GM23338 (cell line): ENCODE results near the gene PPM1H. TPM values are rescaled to one million over a fixed set of nuclear protein-coding genes. Genes with fewer than 3 reads are reported as not detected.

Experiments used
- ATAC-seq: fragments of 200-7000 bp; cut with Tn5 transposase; 3 replicates; pipeline ENCODE4 v1.9.1; 2020
- DNase-seq: peaks from one replicate; pipeline ENCODE4 v3.0.0-alpha.2; 2015; ENCODE audit warnings: low spot score
- H2AFZ ChIP-seq: fragments of 200-600 bp; sonication (generic); 2 replicates; pipeline ENCODE4 v1.8.0; 2016; ENCODE audit warnings: antibody characterized with exemption, mild to moderate bottlenecking, moderate library complexity
- H3F3A ChIP-seq: fragments of 200-600 bp; sonication (generic); replicated peaks from 2 replicates; pipeline ENCODE4 v1.8.0; 2017; ENCODE audit warnings: antibody characterized with exemption, mixed run types, low read depth
- H3K27ac ChIP-seq: fragments of 200-600 bp; sonication (generic); 2 replicates; pipeline ENCODE4 v1.6.1; 2016; ENCODE audit warnings: low read depth
- H3K27me3 ChIP-seq: fragments of 200-600 bp; sonication (generic); 2 replicates; pipeline ENCODE4 v1.8.0; 2016; ENCODE audit warnings: mild to moderate bottlenecking, mixed run types, moderate library complexity; ENCODE audit not compliant: insufficient read depth
- H3K36me3 ChIP-seq: fragments of 200-600 bp; sonication (generic); 2 replicates; pipeline ENCODE4 v1.8.0; 2016; ENCODE audit warnings: mild to moderate bottlenecking; ENCODE audit not compliant: insufficient read depth
- H3K4me1 ChIP-seq: fragments of 200-600 bp; sonication (generic); 2 replicates; pipeline ENCODE4 v1.8.0; 2016; ENCODE audit warnings: mild to moderate bottlenecking, moderate library complexity; ENCODE audit not compliant: insufficient read depth
- H3K4me2 ChIP-seq: fragments of 200-600 bp; sonication (generic); 2 replicates; pipeline ENCODE4 v1.7.1; 2017; ENCODE audit warnings: mixed run types
- H3K4me3 ChIP-seq: fragments of 200-600 bp; sonication (generic); 2 replicates; pipeline ENCODE4 v1.6.1; 2016; ENCODE audit warnings: mixed run types
- H3K79me2 ChIP-seq: fragments of 200-600 bp; sonication (generic); replicated peaks from 2 replicates; pipeline ENCODE4 v1.8.0; 2017; ENCODE audit warnings: mild to moderate bottlenecking; ENCODE audit not compliant: insufficient read depth
- H3K9me2 ChIP-seq: fragments of 200-600 bp; sonication (generic); 2 replicates; pipeline ENCODE4 v1.8.0; 2017; ENCODE audit not compliant: insufficient read depth
- H4K20me1 ChIP-seq: fragments of 200-600 bp; sonication (generic); replicated peaks from 2 replicates; pipeline ENCODE4 v1.8.0; 2017; ENCODE audit warnings: mild to moderate bottlenecking; ENCODE audit not compliant: insufficient read depth
- H3K27ac Mint-ChIP-seq: 2 replicates; pipeline ENCODE4 v1.8.0; 2020; ENCODE audit warnings: inconsistent platforms, mild to moderate bottlenecking, moderate library complexity, mixed read lengths
- H3K27me3 Mint-ChIP-seq: 3 replicates; pipeline ENCODE4 v1.8.0; 2022; ENCODE audit warnings: low read depth, mild to moderate bottlenecking, moderate library complexity, mixed read lengths, inconsistent platforms; ENCODE audit not compliant: insufficient read depth, poor library complexity
- H3K36me3 Mint-ChIP-seq: 3 replicates; pipeline ENCODE4 v1.8.0; 2021; ENCODE audit warnings: low read depth, mild to moderate bottlenecking, inconsistent platforms, moderate library complexity, mixed read lengths
- H3K4me1 Mint-ChIP-seq: 3 replicates; pipeline ENCODE4 v1.8.0; 2020; ENCODE audit warnings: mild to moderate bottlenecking, inconsistent platforms, mixed read lengths
- H3K4me3 Mint-ChIP-seq: 3 replicates; pipeline ENCODE4 v1.8.0; 2021; ENCODE audit warnings: moderate library complexity, mild to moderate bottlenecking, inconsistent platforms, mixed read lengths
- H3K9me3 Mint-ChIP-seq: 3 replicates; pipeline ENCODE4 v1.8.0; 2020; ENCODE audit warnings: moderate library complexity, mild to moderate bottlenecking, inconsistent platforms, mixed read lengths
- CTCF ChIP-seq, 2 experiments: fragments of 200-600 bp in 1 of 2; sonication (generic) in 1 of 2; conservative IDR thresholded peaks; 2 replicates each; pipeline versions ENCODE4 v1.5.1 to v1.6.1; 2016 to 2017; ENCODE audit warnings: antibody characterized with exemption in 2 of 2, low read depth in 2 of 2, mild to moderate bottlenecking in 2 of 2, moderate library complexity in 1 of 2
- JUNB ChIP-seq: IDR thresholded peaks from one replicate; pipeline ENCODE4 v1.6.1; 2016; ENCODE audit warnings: antibody characterized with exemption; ENCODE audit not compliant: unreplicated experiment
- POLR2AphosphoS5 ChIP-seq: IDR thresholded peaks from 2 replicates; pipeline ENCODE4 v1.6.1; 2016; ENCODE audit warnings: antibody characterized with exemption, low read depth
- ZNF331 ChIP-seq: fragments of 250-450 bp; sonication (Bioruptor Pico); IDR thresholded peaks from 2 replicates; pipeline ENCODE4 v1.5.0; 2020; ENCODE audit warnings: low read depth, mild to moderate bottlenecking, moderate library complexity
- ZNF462 ChIP-seq: fragments of 250-450 bp; sonication (Bioruptor Pico); IDR thresholded peaks from 2 replicates; pipeline ENCODE4 v1.5.0; 2020; ENCODE audit warnings: mild to moderate bottlenecking, moderate library complexity
- polyA plus RNA-seq: library from polyadenylated mRNA; unstranded; fragments of >200 nt; fragmentation: Nextera tagmentation; extraction: Ambion mirVana; gene quantifications from 2 replicates; pipeline ENCODE4 v1.2.1, GENCODE V29; 2016
- total RNA-seq: library from RNA; depleted of rRNA; stranded (reverse); fragments of >200 nt; shearing (Covaris generic); gene quantifications from 2 replicates; pipeline ENCODE4 v1.2.3, GENCODE V29; 2014

Gene PPM1H
- total and polyA plus RNA-seq, 2 experiments from 2014 or later: 11.4 to 41.2 TPM

GRCh38 chr12:62922539-62922938, 12.4 kb downstream of the PPM1H start:
- TF ChIP-seq ZNF331 (CRISPR knock-in tag) (no peak), CTCF (conservative IDR thresholded peaks at IDR 0.05; ENCODE audit: low read depth in 2 of 2) (no peak), JUNB (no peak), POLR2AphosphoS5 (no peak), ZNF462 (CRISPR knock-in tag) (no peak)
- Histone ChIP-seq H3K27me3 (no peaks in the 10 kb centered on the region), H3K4me1 (peaks cover 24% of the 10 kb centered on the region), H3K79me2 (peaks cover 94% of the 10 kb centered on the region), H3F3A (no peaks in the 10 kb centered on the region), H3K9me2 (no peaks in the 10 kb centered on the region), H2AFZ (no peak overlapping the region), H3K4me3 (no peak overlapping the region), H3K4me2 (no peak overlapping the region), H4K20me1 (0 out of 2 replicates have a peak, but pooled peaks cover 8% of the 10 kb centered on the region), H3K36me3 (no peaks in the 10 kb centered on the region), H3K27ac (no peak overlapping the region)
- Mint-ChIP-seq H3K4me1 (peaks cover 36% of the 10 kb centered on the region), H3K4me3 (no peak overlapping the region), H3K27me3 (peaks cover 4% of the 10 kb centered on the region), H3K9me3 (no peaks in the 10 kb centered on the region), H3K36me3 (0 out of 3 replicates have a peak, but pooled peaks cover 3% of the 10 kb centered on the region), H3K27ac (no peak overlapping the region)
- no peak for DNase-seq
- ATAC-seq: no peak
